Amniotic epithelial cell (primary cell): Measurements from ENCODE around the gene PRELP.

Experiments used
- DNase-seq: peaks from one replicate; pipeline ENCODE4 v3.0.0-alpha.2; 2010; ENCODE audit warnings: low read depth

PRELP gene

GRCh38 chr1:203525685-203526084, 50.1 kb downstream of the PRELP start:
- DNase-seq, result no peak

DNA sequence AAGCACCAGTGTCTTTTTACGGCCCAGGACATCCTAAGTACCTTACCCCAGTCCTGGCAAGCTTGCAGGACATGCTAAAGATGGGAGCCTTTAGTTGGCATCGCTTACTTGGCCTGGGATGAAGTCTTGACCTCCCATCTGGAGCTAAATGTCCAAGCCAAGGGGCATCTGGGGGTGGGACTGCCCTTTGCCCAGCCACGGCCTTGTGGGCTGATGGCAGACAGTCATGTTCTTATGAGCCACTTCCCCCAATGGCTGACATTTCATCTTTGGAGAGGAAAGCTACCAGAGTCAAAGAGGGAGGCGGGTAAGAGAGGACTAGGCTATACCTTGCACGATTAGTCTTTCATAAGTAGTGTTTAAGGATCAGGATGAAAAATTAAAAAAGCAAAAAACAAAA, 50.5 kb downstream of the PRELP start:
- no peak for DNase-seq

DNA sequence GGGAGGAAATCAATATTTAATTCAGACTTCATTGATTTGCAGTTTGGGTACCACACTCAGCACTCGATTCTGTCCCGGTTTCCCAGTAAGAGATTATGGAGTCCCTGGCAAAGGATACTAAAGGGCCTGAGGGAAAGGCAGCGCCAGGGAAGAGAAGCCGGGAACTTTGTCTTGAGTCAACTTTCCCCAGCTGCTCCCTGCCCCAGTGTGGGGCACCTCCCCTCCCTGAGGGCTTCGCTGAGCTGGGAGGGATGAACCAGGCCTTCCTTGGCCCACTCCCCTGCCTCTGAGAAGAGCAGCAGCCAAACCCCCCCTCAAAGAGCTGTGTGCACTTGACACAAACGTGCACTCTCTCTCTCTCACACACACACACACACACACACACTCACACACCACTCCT, 51.0 kb downstream of the PRELP start:
- no peak for DNase-seq

DNA sequence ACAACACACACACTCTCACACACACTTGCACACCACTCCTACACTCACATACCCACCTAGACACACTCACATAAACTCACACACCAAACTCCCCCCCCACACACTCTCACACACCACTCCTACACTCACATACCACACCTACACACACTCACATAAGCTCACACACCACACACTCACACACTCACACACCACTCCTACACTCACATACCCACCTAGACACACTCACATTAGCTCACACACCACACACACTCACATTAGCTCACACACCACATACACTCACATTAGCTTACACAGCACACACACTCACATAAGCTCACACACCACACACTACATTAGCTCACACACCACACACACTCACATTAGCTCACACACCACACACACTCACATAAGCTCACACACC, 51.4 kb downstream of the PRELP start:
- DNase-seq, result no peak

GRCh38 chr1:203528063-203528462, 52.5 kb downstream of the PRELP start:
- DNase-seq, result no peak

DNA sequence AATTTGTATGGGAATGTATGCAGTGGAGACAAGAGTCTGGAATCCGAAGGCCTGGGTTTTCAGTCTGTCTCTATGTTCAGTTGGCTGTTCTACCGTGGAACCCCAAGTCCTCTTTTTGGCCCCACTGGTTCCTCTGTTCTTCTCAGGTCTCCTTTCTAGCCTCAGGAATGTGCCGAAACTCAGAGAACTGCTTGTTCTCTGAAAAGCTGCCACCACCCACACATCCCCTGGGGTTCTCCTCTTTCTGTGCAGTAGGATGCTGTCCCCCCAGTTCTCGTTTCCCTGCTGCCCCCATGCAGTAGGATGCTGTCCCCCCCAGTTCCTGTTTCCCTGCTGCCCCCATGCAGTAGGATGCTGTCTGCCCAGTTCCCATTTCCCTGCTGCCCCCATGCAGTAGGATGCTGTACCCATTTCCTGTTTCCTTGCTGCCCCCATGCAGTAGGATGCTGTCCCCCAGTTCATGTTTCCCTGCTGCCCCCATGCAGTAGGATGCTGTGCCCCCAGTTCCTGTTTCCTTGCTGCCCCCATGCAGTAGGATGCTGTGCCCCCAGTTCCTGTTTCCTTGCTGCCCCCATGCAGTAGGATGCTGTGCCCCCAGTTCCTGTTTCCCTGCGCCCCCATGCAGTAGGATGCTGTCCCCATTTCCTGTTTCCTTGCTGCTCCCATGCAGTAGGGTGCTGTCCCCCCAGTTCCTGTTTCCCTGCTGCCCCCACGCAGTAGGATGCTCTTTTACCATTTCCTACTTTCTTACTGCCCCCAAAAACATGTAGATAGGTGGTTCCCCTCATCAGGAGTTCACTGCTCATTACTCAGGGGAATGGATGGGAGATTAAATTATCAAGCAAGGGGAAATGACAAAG, 53.6 kb downstream of the PRELP start:
- DNase-seq, result no peak

DNA sequence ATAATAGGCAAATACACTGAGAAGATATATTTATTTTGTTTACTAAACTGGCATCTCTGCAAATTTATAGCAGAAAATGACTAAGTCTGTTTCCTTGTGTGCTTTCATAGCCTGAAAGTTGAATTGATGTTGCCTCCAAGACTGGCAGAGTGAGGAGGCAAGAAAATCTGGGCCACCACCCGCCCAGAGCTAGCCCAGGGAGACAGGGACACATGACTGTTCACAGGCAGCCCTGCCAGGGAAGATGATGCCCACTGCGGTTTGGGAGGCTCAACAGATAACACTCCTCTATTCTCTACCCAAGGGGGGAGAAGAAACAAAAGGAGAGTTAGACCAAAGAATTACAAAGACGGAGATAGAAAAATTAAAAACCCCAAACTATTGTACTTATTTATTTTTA, 55.5 kb downstream of the PRELP start:
- DNase-seq, result no peak

DNA sequence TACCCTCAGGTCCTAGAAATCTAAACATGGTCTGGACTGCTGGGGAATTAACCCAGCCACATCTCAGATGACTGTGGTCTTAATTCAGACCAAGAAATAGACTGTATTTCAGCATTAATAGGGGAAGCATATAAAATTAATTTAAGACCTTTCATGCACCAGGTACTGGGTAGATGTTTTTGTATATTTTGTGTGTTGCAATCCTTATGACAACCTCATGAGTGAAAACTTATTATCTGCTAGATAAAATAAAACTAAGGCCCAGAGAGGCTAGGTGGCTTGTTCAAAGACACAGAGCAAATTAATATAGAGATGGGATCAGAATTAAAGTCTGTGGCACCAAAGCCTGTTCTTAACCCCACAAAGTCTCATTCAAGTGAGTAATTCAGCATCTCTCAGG, 58.4 kb downstream of the PRELP start:
- DNase-seq, result peak; percentile 51

GRCh38 chr1:203534526-203534925, 58.9 kb downstream of the PRELP start:
- DNase-seq, result peak; percentile 100

DNA sequence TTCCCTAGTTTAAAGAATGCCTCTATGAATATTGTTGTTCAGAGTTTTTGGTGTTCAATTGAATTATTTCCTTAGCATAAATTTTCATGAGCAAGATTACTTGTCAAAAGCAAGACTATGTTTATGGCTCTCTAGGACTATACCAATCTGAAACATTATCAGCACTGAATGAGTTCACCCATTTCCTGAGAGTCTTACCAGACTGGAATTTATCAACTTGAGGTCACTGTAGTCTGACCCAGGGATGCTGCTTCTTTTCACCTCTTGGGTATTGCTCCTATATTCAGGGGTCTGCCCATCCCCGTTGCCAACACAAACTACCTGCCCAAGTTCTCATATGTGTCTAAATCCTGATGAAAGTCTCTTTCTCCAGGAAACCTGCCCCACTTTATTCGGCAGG, 61.0 kb downstream of the PRELP start:
- peak; percentile 93 for DNase-seq

DNA sequence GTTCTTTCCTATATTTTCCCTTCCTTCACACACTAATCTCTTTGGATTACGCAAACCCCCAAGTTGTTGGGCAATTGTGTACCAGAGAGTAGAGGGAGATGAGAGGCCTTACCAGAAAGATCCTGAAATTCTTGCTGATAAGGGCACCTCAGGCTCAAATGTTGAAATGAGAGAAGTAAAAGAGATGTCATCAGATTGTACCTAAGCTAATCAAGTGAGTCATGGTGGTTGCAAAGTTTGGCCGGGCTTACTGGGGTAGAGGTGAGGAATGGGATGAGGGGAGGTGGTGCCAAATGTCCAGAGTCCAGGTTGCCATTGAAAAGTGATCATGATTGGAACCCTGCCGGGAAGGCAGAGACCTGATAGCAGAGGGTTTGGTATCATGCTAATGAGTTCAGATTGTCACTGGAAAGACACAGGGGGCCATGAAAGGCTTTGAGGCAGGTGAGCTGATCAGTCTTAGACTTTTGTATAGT, 61.4 kb downstream of the PRELP start:
- DNase-seq, result peak; percentile 100

GRCh38 chr1:203537806-203538464, 62.3 kb downstream of the PRELP start:
- DNase-seq, result peak; percentile 97

- DNase-seq, result no peak
Measured at GRCh38 chr1:203538726-203539125, 63.1 kb downstream of the PRELP start.

DNA sequence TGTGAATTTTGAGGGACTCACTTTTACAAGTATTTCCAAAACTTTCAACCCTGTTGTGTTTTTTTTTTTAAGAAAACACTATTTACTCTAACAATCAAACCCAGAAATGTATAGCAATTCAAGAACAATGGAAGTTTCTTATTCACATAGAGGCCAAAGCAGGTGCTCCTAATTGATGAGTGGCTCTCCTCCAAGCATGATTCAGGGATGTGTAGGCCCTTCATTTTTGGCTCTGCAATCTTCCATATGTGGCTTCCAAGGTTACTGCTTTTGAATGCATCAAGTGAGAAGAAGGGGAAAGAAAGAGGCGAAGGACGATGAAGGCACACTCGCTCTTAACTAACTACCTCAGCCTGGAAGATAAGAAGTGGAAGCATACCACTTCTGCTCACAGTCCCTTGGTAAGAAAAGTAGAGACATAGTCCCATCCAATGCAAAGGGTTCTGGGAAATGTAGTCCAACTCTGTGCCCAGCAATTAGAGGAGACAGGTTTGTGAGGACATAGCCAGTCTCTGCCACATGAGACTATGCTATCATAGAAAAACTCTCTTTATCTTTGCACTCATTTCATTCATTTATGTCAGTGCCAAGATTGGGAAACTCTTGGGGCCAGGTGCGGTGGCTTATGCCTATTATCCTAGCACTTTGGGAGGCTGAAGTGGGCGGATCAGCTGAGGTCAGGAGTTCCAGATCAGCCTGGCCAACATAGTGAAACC, 64.4 kb downstream of the PRELP start:
- no peak for DNase-seq
